ENCODE data around the gene RPGRIP1L. TPM values are rescaled to one million over a fixed set of nuclear protein-coding genes. Genes with fewer than 3 reads are reported as not detected.

RPGRIP1L gene
- total RNA-seq, 1 donor from 2014 or later, result 1.7 TPM

DNA sequence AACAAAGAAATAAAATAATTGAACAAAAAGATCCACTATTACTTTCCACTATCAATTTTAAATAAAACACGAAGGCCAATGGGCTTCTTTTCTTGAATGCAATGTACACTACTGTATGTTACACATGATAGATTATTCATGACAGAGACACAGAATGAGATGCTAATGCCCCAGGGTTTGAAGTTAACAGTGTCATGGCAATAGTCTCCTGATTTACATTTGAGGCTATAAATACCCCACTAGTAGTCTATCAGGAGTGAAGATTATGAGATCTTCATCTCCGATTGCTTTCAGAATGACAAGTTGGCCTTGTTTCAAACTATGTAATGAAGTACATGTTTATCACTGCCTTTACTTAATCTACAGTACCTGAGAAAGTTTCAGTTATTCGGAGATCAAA lies 84.4 kb downstream of the RPGRIP1L start:
- ATAC-seq (no peak), DNase-seq (no peak)
- intact Hi-C loops (cut with micrococcal nuclease), result no loop called here

DNA sequence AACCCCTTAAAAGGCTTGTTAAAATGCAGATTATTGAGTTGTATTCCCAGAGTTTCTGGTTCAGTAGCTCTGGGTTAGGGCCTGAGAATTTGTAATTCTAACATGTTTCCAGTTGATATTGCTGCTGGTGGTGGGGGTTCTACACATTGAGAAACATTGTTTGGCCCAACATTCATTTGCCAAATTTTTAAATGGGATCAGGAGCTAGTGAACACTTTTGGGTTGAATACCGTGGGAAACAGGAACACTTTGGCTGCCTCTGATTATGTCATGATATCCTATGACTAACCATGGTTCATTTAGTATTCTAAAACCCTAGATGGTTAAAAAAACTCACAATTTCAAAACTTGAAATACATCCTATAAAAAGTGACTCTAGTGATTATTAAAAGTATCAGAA lies 89.3 kb downstream of the RPGRIP1L start:
- intact Hi-C loops (cut with micrococcal nuclease), result no loop called here
- ATAC-seq (no peak), DNase-seq (no peak)

DNA sequence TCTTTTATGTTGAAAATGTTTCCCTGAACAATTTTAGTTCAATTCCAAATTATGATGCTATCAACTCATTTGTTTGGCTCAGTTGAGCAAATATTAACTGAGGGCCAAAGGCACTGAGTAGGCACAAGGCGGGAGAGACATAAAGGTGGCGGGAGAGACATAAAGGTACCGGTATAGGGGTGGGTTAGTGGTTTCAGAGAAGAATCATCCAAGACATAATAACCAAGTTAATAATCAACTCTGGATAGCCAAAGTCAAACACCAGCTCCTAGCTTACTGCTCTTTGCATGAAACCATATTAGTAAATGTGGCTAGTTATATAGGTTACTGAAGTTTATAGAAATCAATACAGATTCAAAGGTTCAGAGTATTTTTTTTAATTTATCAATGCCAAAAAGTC lies 91.7 kb downstream of the RPGRIP1L start:
- intact Hi-C loops (cut with micrococcal nuclease), result no loop called here
- no peak for DNase-seq
- ATAC-seq, result no peak

DNA sequence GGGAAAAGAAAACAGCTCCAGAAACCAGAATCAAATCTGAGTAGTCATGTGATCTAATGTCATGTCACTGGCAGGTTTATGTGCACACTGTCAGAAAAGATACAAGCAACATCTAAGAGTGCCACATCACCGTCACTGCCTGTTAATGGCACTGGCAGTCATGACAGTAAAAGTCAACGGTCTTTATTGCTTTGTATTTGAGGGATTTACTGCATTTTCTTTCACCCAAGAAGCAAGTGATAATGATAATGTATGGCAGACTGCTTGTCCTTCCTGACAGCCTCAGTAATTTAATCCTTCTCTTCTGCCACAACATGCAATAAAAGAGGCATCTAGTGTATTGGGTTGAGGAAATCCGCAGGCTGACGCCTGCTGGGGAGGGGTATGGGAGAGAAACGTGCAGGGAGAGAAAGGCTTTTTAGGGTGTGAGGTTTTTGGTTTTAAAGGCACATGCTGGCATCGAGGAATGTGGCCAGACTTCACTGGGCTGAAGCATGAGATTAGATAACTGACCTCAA lies 92.4 kb downstream of the RPGRIP1L start:
- DNase-seq (no peak), ATAC-seq (no peak)
- intact Hi-C loops (cut with micrococcal nuclease), result no loop called here

DNA sequence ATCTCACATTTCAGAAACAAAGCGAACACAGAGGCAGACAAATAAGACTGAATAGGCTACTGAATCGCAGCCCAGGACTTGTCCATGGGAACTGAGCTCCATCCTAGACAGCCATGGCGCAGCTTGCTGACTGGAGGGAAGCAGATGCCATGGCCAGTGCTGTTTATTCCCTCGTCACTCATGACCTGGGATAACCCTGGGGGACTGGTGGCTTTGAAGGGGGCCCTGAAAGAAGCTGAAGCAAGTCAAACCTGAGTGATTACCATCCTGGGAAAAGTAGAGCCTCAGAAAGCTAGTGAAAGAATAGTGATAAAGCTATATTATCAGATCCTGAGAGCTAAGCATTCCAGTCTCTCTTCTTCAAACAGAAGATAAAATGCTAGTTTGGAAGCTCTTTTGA lies 94.1 kb downstream of the RPGRIP1L start:
- DNase-seq, result no peak
- intact Hi-C loops (cut with micrococcal nuclease), result no loop called here
- no peak for ATAC-seq

DNA sequence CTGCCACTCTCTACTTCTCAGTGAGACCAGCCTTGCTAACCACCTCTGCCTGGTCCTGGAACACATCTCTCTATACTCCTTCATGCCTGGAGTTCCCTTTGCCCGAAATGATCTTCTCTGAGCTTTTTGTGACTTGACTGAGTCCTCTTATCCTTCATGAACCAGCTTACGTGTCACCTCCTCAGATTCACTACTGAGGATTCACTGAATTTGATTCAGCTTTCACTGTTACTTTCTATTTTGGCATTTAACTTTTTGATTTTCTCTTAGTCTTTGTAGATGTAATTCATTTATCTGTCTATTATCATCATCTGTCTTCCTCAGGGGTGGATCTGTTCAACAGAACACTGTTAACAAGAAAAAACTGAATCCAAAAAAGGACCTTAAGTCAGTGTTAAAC lies 95.6 kb downstream of the RPGRIP1L start:
- no peak for DNase-seq
- intact Hi-C loops (cut with micrococcal nuclease), result no loop called here
- no peak for ATAC-seq

DNA sequence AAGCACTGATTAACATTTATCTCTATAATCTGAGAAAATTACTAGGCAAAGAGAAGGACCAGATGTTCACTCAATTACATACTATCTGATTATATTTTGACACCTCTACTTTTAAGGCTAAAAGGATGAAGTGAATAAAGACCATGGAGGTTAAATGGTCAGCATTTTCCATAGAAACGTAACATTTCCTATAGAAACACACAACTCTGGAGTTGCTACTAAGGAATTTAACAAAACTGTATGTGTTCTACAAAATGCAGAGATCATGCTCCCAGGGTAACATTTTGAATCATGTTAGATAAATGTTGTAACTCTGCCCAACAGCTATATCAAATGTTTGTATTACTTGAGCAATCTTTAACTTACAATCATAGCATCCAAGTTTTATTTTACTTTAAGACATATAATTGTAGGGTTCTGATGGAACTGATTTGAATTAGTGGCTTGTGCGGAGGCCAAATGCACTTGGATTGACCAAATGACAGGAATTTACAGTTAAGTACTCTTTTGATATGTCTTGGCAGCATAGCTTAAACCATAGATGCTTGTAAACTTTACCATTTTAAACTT lies 97.7 kb downstream of the RPGRIP1L start:
- no peak for DNase-seq
- ATAC-seq, result no peak
- intact Hi-C loops (cut with micrococcal nuclease), result no loop called here

DNA sequence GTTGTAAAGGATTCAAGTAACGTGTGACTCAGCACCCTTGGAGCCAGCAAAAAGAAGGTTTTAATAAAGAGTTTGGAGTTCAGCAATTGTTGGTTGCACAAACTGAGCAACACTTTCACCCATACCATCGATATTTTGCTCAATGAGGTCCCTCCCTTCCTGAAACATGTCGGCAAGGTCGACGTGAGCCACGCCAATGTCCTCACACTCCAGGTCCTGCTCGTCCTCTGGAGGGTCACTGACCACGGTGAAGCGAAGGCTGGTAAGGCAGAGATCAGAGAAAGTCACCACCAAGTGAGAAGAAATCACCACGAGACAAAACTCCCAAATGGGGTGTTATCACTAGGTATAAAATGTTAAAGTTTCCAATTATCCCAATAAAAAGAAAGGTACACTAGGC lies 98.3 kb downstream of the RPGRIP1L start:
- intact Hi-C loops (cut with micrococcal nuclease), result no loop called here
- ATAC-seq, result no peak
- no peak for DNase-seq

DNA sequence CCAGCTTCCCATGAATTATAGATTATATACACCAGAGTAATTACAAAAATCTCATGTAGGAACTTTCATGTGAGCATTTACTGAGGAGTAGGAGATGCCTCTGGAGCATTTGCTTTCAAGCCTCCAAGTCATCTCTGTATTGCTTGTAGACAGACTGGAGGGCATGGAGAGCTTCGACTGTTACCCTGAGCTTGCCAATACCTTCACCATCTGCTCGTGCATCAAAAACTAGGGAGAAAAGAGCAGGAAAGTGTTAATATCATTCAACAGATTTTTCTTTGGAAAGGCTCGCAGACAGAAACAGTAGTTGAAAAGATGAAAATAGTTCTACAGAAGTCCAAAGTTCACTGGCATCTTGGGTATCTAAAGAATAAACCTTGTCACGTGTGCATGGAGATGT lies 101.7 kb downstream of the RPGRIP1L start:
- intact Hi-C loops (cut with micrococcal nuclease), result no loop called here
- DNase-seq, result no peak
- no peak for ATAC-seq

DNA sequence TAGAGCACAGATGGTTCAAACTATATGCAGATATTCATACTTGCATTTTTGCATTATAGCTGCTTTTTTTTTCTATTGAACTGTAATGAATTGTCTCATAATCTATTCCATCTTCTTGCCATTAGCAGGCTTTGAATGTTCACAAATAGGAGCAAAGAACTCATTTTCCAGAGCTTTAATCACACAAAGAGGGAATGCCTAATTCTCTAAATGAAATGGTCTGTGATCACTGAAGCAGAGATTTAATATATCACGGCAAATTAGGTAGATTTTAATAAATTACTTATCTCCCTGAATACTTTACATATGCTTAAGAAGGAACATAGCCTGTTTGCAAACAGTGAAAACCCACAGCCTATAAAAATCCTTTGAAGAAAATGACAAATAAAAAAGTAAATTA lies 103.0 kb downstream of the RPGRIP1L start:
- ATAC-seq (no peak), DNase-seq (no peak)
- intact Hi-C loops (cut with micrococcal nuclease), result no loop called here

DNA sequence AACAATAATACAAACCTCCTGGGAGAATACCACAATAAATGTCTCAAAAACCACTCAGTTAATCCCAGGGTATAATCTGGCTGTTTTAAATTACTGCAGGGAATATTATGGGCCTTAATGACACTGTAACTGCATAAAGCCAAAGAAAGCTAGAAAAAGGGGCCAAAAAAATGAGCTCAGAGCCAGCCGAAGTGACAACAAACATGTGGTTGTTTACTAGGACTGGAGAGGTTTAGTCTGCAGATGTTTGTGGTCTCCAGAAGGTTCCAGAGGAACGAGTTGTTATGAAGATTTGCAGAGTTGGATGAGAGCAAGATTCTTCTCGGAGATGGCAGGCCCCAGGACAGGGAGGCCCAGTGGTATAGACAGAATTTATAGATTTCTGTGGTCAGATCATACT lies 103.5 kb downstream of the RPGRIP1L start:
- intact Hi-C loops (cut with micrococcal nuclease), result no loop called here
- no peak for ATAC-seq
- no peak for DNase-seq

DNA sequence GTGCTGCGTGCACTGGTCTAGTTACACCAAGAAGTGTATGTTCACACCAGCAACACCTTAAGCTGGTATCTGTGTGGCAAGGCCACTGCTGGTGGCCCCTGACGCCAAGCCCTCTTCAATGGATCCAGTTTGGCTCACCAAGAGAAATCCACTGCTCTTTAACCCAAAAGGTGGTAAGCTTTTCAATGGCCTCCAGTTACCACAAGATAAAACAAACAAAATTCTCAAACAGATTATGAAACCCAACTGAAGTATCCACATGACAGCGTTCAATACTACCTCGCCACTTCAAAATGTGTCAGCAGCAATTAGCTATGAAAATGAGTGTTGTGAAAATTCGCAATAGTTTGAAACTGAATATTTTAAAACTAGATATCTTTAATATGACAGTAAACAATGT lies 104.1 kb downstream of the RPGRIP1L start:
- DNase-seq (no peak), ATAC-seq (no peak)
- intact Hi-C loops (cut with micrococcal nuclease), result no loop called here

DNA sequence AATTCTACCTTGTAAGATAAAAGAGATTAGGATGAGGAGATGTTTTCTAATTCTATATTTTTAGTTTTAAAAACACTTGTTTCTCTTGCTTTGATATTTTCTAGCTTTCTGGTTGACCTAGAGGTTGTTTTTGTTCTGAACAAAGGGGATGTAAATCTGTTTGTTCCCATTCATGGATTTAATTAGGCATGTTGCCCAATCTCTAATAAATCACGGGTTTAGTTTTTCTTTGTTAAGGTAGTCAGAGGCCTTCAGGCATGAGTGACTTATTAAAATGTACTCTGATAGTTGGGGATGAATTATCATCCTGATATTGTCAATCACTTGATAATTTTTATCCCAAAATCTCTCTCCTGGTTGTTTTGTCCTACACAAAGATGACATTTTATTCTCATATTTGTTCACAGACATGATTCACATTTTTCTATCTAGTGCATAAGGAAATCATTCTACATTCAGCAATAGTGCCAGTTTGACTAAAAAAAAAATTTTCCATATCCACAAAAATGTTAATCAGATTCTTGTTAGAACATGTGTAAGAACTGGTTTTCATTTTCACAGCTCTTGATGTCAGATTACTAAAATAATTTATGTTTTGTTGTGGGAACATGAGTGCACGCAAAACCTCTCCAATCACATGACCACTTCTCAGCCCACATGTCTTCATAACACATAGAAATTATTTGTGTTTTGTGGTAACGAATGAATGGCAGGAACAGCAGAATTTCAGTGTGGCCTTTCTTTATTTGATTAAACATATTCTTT lies 105.0 kb downstream of the RPGRIP1L start:
- intact Hi-C loops (cut with micrococcal nuclease), result no loop called here
- no peak for ATAC-seq

DNA sequence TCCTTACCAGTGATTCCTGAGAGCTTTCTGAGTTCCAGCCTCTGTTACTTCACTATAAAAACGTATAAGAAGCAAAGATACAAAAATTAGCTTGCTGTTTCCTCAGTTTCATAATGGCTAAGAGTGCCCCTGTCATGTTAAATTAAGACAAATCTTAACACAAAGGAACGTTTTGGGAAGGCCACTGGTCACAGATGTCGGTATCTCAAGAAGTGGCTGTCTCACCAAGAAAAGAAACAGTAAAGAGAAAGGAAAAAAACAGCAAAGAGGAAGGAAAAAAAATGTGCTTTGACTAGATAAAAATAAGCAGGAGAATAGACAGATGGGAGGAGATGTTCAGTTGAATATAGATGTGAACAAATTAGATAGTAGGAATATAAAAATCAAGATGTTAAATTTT lies 105.9 kb downstream of the RPGRIP1L start:
- intact Hi-C loops (cut with micrococcal nuclease), result no loop called here
- DNase-seq (no peak), ATAC-seq (no peak)

More for the DNA sequence above, 105.0 kb downstream of the RPGRIP1L start:
- no peak for DNase-seq

DNA sequence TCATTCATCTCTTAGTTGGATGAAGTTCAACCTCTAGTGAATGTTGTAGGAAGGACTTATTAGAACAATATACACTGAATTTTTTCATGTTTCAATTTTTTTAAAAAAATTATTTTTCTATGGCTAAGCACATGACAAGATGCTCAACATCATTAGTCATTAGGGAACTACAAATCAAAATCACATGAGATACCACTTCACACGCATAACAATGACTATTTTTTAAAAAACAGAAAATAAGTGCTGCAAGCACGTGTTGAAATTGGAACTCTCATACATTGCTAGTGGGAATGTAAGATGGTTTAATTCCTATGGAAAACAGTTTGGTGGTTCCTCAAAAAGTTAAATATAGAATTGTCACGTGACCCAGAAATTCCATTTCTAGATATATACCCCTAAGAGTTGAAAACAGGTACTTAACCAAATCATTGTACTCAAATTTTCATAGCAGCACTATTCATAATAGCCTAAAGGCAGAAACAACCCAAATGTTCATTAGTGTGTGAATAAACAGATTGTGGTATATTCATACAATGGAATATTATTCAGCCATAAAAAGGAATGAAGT lies 115.5 kb downstream of the RPGRIP1L start:
- no peak for ATAC-seq
- intact Hi-C loops (cut with micrococcal nuclease), result no loop called here
- no peak for DNase-seq

DNA sequence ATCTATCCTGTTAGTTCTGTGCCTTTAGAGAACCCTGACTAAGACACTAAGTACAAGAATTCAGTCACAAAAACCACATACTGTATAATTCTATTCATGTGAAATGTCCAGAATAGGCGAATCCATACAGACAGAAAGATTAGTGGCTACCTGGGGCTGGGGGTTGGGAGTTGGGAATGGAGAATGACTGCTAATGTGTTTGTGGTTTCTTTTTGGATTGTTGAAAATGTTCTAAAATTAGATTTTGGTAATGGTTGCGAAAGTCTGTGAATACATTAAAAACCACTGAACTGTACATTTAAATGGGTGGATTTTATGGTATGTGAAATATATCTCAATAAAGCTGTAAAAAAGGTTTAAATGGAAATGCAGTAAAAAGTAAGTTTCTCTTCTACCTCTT lies 120.3 kb downstream of the RPGRIP1L start:
- intact Hi-C loops (cut with micrococcal nuclease), result no loop called here
- ATAC-seq, result no peak
- DNase-seq, result no peak

DNA sequence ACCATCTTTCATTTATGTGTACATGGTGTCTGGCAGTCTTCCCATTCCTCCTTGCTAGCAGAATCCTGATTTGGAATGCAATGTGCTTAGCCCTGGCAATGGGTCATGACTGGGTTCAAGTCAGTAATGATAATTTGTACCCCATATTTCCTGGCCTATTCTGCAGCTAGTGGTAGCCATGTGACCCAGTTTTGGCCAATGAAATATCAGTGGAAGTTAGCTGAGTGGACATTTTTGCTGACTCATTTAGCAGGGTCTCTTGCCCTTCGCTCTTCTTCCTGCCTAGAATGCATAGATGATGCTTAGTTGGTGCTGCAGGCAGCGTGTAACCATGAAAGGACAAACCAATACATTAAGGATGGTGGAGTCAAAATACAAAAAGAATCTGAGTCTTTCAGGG lies 121.9 kb downstream of the RPGRIP1L start:
- intact Hi-C loops (cut with micrococcal nuclease), result no loop called here
- ATAC-seq, result no peak

DNA sequence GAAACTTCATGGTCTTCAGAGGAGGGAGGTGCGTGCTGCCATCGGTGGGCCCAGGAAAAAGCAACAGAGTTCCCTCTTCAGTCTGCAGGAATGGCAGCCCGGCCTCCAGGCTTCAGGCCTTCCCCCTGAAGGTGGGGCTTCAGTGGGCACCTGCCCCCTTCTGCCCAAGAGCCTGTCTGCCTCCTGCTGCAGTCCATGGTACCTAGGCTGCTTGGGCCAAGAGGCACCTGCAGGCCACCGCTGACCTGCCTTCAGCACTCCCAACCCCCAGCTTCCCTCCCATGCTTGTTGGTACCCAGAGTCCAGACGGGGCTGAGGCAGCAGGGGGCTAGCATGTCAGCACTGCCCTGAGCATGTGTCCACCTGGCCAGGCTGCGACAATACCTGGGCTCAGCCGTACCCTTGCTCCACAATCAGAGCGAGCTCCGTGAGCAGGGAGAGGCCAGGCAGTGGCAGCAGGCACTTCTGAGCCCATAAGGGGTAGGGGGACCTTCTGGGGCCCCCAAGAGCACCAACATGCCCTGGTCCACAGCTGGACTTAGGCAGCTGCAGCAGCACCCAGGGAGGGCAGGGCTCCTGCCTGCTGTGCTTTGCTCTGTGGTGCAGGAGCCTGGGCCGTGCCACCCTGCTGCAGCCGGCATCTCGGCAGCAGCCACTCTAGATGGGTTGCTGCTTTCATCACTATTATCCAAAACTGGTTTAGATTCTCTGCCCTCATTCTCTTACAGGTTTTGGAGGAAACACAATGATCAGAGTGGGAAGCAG lies 123.4 kb downstream of the RPGRIP1L start:
- ATAC-seq, result no peak
- DNase-seq, result no peak
- intact Hi-C loops (cut with micrococcal nuclease), result no loop called here

More for the DNA sequence above, 121.9 kb downstream of the RPGRIP1L start:
- DNase-seq, result no peak

DNA sequence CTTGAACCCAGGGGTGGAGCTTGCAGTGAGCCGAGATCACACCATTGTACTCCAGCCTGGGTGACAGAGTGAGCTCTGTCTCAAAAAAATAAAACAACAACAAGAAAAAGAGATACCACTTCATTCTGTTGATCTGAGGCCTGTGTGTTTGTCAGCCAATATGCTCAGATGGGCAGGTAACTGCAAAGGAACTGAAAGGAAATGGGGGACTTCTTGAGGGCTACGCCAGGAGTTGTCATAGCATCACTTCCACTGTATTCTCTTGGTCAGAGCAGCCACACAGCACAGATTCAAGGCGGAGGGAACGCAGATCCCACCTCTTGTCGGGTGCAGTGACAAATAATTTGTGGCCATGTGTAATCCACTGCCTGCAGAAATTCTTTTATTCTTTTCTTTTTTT lies 126.8 kb downstream of the RPGRIP1L start:
- no peak for DNase-seq
- no peak for ATAC-seq
- intact Hi-C loops (cut with micrococcal nuclease), result no loop called here

DNA sequence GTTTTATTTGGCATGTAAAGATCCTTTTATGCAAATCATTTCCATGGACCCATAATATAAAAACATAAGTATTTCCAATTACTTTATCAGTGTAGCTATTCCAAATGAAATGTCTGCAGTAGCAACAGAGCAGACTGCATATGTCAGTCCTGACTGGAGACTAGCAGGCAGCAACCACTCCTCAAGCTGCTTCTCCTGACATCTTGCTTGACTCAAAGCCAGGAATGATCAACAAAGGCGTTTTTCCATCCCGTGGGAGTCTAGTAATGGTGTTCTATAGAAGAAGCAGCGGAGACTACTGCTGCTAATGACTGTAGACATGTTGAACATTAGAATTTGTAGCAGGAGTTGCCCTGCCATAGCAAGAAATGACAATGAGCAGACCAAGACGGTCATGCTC lies 127.4 kb downstream of the RPGRIP1L start:
- ATAC-seq (no peak), DNase-seq (no peak)
- intact Hi-C loops (cut with micrococcal nuclease), result no loop called here

Data from left ventricle myocardium superior (tissue), 1 donor.